HG03378 (cell line): ENCODE data around the gene WDR55.
"Not testable (repeated sequence)": the region's sequence is repeated elsewhere in the genome, so short reads cannot be mapped to it uniquely, and the experiment has no call there.

Experiments used
- ATAC-seq: cut with Tn5 transposase; IDR thresholded peaks from one replicate; pipeline ENCODE4 v1.9.1; 2021; ENCODE audit warnings: mild to moderate bottlenecking, moderate library complexity; ENCODE audit not compliant: unreplicated experiment

WDR55 gene

DNA sequence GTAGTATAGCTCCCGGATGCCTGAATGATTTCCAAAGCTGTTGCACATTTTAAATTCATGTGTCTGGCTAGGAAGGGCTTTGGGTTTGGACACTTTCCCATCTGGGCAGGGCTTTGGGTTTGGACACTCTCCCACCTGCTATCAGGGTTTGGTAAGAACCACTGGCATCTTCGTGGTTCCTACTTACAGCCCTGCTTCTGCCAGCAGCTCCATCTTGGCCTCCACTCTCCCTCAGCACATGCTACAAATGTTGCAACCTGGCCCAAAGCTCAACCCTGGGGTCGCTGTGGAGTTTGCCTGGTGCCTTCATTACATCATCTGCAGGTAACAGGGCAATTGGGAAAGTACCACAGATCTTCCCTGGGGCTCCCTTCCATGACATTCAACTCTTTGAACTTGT, 22.0 kb upstream of the WDR55 start:
- ATAC-seq, result no peak

DNA sequence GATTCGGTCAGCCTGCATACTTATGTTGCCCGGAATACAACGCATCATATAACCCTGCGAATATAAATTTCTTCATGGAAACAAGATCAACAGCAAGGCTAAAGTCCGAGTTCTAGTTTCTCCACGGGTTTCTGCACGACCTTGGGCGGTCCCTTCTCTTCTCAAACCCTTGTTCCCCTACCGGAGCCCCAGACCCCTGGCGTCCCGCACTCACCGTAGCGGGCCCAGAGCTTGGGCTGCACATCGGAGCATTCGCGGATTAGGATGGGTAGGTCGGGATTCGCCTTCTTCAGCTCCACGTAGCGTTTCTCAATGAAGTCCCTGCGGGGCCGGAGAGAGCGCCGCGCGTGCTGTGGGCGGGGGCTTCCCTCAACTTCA, 17.7 kb upstream of the WDR55 start:
- no peak for ATAC-seq

DNA sequence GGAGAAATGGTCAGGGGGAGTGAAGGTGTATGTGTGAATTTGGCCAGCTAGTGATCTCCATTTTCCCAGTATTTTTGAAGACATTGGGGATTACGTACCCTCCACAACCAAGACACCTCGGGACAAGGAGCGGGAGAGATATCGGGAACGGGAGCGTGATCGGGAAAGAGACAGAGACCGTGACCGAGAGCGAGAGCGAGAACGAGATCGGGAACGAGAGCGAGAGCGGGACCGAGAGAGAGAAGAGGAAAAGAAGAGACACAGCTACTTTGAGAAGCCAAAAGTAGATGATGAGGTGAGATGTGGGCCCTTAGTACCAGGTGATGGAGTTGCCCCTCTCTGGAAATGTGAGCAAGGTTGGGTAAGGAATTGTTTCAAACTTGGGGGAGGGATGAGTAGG, 5.8 kb upstream of the WDR55 start:
- no peak for ATAC-seq

DNA sequence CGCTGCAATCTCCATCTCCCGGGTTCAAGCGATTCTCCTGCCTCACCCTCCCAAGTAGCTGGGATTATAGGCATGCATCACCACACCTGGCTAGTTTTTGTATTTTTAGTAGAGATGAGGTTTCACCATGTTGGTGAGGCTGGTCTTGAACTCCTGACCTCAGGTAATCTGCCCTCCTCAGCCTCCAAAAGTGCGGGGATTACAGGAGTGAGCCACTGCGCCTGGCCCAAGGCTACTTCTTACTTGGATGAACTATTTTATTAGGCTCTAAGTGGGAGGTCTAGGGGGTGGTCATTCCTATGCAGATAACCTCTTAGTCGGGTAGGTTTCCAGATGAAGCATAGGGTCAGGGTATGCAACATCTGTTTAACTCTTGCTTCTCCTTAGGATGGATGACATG, 4.3 kb upstream of the WDR55 start:
- not testable (repeated sequence) for ATAC-seq

DNA sequence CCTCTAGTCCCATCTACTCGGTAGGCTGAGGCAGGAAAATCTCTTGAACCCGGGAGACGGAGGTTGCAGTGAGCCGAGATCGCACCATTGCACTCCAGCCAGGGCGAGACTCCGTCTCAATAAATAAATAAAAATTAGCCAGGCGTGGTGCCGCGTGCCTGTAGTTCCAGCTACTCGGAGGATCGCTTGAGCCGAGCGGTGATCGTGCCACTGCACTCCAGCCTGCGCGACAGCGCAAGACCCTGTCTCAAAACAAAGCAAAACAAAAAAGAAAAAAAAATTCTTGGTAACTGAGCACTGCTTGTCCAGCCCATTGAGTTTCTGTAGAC, 710 bp upstream of the WDR55 start:
- ATAC-seq, result no peak

DNA sequence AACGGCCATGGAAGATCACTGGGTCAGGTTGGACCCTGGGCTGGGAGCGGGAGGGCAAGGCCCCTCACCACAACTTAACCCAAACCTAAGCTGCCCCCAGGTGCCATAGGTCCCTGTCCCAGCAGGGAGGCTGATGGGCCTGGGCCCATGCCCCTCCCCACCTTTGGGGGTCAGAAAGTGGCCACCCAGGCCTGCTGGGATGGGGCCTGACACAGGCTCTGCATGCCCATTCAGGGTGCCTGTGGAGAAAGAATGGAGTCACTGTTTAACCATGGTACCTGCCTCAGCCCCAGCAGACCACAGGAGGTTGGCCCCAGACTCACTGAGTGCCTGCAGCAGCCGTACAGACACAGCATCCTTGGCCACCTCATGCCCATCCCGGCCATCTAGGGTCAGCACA, 6.3 kb downstream of the WDR55 start:
- not testable (repeated sequence) for ATAC-seq

DNA sequence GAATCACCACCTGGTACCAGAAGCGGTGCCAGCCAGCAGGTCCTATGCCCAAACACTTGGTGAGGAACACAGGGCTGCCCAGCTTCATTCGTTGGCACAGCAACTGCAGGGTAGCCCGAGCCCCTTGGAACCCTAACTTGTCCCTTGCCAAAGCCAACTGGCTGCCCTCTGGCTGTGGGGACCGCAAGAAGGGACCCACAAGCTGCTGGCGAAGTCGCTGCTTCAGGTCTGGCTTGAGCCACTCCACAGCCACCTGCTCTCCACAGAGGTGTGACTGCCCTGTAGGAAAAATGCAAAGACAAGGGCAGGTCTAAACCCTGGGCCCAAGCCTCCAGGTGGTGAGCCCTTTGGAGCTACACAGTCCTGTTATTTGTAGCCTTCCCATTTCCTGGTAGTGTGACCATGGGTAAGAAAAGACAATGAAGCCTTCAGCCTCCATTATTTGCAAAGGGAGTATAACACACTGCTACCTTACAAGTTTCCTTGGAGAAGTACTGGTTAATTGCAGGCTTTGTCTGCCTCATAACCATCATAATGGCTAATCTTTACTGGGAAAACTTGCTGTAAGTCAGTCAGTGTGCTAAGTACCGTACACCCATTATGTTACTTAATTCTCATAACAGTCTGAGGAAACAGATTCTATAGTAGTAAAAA, 6.9 kb downstream of the WDR55 start:
- no peak for ATAC-seq

DNA sequence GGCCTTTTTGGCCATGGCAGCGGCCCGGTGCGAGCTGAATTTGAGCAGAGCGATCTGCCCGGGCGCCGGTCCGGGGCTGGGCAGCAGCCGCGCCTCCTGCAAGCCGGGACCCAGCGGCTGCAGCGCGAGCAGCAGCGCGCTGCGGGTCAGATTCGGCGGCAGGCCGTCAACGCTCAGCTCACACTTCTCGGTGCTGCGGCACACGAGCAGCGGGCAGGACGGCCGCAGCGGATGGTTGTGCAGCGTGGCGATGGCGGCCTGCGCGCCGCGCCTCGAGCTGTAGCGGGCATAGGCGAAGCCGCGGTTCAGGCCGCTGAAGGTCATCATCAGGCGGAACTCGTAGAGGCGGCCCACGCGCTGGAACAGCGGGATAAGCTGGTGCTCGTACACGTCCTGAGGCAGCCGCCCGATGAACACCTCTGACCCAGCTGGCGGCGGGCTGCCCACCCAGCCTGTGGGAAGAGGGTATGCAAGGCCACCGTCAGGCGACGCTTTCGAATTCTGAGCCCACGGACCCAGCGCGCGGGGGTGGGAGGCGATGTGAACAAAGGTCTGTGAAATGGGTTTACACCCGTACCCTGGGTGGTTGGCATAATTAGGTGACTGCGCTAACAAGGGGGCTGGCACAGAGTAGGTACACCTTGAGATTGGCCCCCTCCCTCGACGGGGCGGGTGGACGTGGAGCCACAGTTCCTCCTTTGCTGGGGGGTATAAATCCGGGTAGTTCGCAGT, 7.9 kb downstream of the WDR55 start:
- ATAC-seq, result no peak

DNA sequence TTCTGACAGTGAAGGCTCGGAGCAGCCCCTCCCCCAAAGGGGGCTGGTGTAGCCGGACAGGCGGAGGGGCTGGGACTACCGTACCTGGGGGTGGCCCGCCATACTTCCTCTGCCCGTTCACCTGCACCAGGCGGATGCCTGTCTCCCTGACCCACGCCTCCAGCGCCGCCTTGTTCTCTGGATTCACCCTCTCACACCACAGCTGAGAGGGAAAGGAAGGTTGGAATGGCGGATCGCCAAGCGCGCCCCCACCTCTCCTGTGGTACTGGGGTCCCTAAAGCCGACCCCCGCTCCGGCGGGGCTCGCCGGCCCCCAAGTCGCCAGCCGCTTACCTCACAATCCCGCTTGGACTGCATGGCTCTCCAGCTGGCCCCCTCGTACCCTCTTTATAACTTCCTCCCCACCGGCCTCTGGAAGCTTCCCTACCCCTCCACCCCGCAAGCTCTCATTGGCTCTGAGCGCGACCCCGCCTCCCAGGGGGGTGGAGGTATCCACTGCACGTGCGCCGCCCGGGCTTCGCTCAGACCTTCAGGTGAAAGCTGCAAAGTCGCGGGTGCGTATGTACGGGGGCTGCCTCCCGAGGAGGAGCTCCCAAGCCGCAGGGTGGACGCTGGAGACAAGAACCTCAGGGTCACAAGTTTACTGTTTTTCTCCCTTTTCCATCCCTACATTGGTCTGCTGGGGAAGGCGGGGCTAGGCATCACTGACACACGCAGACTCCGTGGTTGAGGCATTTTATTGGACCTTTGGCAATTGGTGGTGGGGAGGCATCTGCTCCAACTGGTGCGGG, 8.7 kb downstream of the WDR55 start, which contains the start of gene DND1:
DND1 (minus strand) TSS at position 390 of the 790 bp plus-strand sequence; CDS start at position 356, 34 bp downstream.
- ATAC-seq, result no peak

DNA sequence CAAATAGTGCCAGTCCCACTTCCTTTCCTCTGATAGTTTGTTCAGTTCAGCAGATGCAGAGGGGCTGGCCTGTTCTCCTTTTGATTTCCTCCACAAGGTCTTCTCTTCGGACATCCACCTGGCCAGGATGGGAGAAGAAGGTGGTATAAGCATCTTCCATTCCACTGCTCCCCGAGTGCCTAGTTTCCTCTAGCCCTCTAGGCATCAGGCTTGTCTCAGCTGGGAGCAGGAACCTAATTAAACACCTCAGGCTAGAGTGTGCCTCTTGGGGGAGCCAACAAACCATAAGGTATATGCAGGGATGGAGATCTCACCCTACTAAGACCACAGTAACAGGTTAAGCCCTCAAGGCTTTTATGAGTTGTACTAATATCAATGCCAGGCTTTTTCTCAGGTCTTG, 9.5 kb downstream of the WDR55 start:
- no peak for ATAC-seq

DNA sequence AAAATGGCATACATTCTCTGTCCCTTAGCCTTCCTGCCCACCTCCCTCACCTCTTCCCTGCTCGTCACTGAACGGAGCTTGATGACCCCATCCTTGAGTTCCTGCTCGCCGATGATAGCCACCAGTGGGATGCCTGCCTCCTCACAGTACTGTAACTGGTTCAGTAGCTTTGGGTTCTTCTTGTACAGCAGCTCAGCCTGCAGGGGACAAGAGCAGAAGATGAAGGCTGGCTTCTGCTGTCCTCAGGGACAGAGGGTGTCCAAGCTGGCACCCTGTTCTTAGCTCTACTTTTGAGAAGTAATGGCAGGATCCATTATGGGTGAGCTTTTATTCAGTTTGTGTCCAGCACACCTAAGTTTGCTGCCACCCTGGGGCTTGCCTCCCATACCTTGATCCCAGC, 9.9 kb downstream of the WDR55 start:
- ATAC-seq, result no peak

DNA sequence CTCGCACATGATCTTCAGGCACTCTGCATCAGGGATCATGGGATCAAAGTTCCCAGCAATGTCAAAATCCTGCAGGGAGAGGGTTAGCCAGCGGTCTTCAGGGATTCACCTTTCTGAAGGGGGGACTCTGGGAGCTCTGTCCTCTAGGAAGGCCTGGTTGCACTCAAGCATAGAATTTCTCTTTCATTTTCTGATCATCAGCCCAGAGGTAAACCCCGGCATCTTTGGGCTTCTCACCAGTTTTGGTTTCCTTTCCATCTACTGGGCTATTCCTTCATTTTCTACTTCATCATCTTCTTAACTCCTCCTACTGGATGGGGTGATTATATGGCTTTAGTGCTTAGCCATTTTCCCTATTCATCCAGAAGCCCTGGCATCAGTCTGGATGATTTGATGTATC, 13.2 kb downstream of the WDR55 start:
- ATAC-seq, result peak; percentile 52

DNA sequence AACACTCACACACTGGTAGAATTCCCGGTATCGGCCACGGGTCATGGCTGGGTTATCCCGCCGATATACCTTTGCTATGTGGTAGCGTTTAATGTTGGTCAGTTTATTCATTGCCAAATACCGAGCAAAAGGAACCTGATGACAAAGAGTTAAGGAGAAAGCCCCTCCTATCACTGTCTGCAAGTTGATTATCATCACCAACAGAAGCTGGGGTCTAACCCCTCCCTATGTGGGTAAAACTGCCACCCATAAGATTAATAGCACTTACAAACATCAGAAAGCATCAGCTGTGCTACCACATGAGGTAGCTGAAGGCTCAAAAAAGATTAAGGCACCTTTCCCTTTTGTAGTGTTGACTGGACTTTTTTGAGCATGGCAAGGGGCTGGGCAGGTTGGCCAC, 14.3 kb downstream of the WDR55 start:
- ATAC-seq, result no peak

DNA sequence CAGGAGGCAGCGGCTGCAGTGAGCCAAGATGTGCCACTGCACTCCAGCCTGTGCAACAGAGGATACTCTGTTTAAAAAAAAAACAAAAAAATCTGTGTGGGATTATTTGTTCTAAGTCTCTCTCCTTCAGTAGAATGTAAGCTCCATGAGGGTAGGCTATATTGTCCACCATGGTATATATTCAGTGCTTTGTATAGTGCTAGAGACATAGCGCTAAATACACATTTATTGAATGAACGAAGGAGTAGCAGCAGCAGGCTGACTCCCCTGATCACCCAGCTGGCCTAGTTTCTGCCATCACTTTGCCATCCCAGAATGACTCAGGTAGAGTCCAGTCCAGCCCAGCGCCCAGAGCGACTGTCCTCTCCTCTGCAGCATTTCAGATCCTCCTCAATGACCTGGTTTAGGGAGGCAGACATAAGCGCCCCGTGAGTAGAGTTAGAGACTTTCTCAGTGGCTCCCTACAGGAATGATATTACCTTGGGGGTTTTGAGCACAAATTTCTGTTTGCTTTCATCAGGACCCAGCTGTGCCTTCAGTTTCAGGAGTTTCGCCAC, 25.8 kb downstream of the WDR55 start:
- ATAC-seq, result no peak

DNA sequence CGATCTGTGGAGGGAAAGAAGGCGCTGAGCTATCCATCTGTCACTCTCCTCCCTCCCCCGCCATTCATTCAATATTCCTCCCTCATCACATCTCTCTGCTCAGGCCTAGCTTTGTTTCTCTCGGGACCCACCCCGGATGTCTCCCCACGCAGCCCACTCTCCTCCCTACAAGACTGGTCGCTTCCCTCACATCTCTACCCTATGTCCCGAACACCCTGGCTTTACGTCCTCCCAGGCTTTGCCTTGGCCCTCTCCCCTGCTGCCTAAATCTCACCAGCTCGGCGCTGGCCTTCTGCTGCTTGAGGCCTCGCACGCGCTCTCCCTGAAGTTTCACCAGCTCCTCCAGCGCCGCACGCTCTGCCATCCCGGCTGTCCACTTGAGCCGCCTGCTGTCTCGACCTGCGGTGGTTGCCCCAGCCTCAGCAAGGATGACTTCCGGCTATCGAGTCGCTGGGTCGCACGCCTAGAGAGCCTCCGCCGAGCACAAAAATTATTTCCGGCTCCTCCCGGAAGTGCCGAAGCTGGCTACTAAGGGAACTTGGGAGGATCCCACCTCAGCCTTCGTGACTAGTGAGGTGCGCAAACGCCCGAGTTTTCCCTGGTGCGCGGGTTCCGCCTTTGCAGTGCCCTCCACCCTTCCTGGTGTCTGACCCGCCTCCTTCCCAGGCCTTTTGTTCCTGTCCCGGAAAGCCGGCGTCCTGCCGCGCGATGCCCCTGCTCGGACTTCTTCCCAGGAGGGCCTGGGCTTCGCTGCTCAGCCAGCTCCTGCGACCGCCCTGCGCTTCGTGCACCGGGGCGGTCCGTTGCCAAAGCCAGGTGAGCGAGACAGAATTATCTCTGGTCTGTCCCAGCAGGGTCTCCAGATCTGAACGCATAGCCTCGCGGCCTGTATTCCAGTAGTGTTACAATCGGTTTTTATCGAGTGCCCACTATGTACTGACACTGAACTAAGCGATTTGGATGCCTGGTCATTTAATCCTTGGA, 26.5 kb downstream of the WDR55 start, which contains the start of the genes HARS1 and HARS2:
HARS1 (minus strand) TSS at position 430 of the 984 bp plus-strand sequence; CDS start at position 364, 66 bp downstream.
HARS2 (plus strand) TSS at position 515 of the 984 bp plus-strand sequence; CDS start at position 709, 194 bp downstream.
- ATAC-seq, result peak; percentile 93

DNA sequence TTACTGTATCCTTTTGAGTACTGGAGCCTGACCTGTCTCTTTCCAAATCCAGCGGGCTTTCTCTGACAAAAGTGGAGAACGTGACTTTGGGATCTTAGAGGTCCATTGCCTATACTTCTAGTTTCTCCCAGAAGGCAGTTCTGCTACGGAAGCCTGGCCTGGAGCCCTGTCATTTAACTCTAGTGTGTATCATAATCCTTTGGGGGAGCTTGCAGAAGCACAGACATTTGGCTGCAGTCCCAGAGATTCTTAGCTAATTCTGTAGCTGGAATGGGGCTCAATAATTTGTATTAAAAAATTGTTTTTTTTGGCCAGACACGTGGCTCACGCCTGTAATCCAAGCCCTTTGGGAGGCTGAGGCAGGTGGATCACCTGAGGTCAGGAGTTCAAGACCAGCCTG, 29.6 kb downstream of the WDR55 start:
- no peak for ATAC-seq

DNA sequence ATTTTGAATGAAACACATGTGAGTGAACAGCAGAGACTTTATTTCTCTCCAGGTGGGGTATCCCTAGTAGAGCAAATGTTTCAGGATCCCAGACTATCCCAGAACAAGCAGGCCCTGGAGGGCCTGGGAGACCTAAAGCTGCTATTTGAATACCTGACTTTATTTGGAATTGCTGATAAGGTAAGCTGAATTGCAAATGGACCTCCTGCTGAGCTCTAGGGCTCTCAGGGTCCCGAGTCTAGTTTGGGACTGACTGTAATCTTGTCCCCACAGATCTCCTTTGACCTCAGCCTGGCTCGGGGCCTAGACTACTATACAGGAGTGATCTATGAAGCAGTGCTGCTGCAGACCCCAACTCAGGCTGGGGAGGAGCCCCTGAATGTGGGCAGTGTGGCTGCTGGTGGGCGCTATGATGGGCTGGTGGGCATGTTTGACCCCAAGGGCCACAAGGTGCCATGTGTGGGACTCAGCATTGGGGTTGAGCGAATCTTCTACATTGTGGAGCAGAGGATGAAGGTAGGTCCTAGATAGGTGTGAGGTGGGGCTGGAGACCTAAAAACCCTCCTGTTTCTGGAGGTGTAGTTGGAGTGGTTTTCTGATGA, 32.3 kb downstream of the WDR55 start:
- ATAC-seq, result no peak

DNA sequence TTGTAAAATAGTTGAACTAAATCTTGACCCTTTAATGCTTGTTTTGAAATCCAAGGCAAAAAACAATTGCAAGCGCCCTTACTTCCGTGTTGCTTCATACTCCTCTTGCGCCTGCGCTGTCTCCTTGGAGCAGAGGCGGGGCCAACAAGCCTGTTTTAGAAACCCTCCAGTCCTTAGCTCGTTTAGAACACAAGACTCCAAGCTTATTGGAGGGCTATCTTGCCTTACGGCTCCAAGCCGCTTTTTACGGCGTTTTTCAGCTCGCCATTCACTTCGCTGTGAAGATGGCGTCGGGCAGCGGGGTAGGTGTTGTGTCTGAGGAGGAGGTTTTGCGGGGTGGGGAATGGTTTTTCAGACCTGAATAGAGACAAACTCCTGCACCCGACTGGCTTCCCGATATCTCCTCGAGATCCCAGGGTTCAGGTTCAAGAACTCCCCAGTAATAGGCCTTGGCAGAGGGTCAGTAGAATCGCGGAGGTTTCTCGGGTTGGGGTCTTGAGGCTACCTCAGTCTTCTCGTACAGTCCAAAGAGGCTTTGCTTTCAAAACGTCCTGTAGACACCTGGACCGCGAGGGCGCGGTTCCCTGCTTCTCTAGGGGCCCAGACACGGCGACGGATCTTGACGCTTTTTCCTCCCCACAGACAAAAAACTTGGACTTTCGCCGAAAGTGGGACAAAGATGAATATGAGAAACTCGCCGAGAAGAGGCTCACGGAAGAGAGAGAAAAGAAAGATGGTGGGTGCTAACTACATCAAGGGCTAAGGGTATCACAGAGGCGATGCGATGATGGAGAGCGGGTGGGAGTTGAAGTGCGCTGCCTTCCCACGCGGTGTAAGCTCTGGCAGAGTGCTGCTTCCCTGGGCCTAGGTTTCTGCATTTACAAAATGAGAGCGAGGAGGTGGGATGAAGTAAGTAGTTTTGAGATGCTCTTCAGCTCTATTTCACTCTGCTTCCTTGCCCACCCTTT, 35.8 kb downstream of the WDR55 start, which contains the start of gene ZMAT2:
ZMAT2 (plus strand) TSS at position 271 of the 968 bp plus-strand sequence; CDS start at position 285, 14 bp downstream.
- peak; percentile 94 for ATAC-seq
